Measurements from ENCODE around the gene KLF13.

The KLF13 gene

DNA sequence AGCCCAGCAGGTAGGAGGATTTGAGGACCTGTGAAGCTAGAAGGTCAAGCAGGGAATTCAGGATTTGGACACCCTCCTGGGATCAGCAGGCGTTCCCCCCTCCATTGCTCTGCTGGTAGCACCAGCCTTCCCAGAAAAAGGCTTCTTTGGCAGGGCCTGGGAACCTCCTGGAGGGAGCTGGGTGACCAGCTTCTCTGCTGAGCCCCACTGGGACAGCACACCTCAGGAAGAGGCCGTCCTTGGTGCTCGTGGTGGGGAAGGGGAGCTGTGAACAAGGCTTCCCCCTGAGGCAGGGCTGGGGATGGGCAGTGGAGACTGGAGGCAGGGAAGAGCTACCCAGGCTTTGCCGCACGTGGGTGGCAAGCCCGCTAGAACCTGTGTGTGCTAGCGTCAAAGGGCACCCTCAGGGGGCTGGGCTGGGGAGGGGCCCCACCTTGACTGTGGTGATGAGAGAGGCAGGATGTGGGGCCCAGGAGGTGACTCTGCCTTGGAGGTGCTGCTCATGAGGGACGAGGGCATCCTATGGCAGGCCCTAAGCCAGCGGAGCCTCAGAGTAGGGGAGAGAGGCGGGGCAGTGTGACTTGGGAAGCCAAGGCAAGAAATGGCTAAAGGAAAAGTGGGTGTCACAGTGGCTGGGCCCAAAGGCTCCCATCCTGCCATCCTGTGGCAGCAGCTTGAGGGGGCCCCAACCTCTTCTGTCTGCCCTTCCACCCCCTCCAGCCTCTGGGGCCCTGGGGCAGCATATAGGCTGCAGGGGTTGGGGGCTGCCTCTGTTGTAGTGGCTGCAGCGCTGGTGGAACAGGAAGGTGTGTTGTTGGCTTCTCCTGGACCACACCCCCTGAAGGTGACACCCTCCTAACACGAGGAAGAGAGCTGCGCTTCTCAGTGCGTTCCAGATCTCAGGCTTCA lies 20.7 kb downstream of the KLF13 start:
- DNase-seq (ENCODE audit: low read depth in 1 of 2, low spot score in 1 of 2) = no peak
- H3K27ac ChIP-seq (replicated peaks) = no peak overlapping the region
- H3K4me3 ChIP-seq (replicated peaks; ENCODE audit: insufficient read depth, low read length) = no peak overlapping the region
- H3K27me3 ChIP-seq (ENCODE audit: insufficient read depth, poor library complexity, severe bottlenecking) = no peaks in the 10 kb centered on the region
- TF ChIP-seq, protein P1, sequence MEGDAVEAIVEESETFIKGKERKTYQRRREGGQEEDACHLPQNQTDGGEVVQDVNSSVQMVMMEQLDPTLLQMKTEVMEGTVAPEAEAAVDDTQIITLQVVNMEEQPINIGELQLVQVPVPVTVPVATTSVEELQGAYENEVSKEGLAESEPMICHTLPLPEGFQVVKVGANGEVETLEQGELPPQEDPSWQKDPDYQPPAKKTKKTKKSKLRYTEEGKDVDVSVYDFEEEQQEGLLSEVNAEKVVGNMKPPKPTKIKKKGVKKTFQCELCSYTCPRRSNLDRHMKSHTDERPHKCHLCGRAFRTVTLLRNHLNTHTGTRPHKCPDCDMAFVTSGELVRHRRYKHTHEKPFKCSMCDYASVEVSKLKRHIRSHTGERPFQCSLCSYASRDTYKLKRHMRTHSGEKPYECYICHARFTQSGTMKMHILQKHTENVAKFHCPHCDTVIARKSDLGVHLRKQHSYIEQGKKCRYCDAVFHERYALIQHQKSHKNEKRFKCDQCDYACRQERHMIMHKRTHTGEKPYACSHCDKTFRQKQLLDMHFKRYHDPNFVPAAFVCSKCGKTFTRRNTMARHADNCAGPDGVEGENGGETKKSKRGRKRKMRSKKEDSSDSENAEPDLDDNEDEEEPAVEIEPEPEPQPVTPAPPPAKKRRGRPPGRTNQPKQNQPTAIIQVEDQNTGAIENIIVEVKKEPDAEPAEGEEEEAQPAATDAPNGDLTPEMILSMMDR (IDR thresholded peaks at IDR 0.05; ENCODE audit: insufficient read depth, low read length) = no peak
- TF ChIP-seq POLR2AphosphoS5 (IDR thresholded peaks at IDR 0.05; ENCODE audit: low read depth) (no peak), SPI1 (IDR thresholded peaks at IDR 0.05; ENCODE audit: borderline replicate concordance, low read depth) (no peak), GABPA (IDR thresholded peaks at IDR 0.05; ENCODE audit: low read depth) (no peak)
- TF ChIP-seq, protein P2, sequence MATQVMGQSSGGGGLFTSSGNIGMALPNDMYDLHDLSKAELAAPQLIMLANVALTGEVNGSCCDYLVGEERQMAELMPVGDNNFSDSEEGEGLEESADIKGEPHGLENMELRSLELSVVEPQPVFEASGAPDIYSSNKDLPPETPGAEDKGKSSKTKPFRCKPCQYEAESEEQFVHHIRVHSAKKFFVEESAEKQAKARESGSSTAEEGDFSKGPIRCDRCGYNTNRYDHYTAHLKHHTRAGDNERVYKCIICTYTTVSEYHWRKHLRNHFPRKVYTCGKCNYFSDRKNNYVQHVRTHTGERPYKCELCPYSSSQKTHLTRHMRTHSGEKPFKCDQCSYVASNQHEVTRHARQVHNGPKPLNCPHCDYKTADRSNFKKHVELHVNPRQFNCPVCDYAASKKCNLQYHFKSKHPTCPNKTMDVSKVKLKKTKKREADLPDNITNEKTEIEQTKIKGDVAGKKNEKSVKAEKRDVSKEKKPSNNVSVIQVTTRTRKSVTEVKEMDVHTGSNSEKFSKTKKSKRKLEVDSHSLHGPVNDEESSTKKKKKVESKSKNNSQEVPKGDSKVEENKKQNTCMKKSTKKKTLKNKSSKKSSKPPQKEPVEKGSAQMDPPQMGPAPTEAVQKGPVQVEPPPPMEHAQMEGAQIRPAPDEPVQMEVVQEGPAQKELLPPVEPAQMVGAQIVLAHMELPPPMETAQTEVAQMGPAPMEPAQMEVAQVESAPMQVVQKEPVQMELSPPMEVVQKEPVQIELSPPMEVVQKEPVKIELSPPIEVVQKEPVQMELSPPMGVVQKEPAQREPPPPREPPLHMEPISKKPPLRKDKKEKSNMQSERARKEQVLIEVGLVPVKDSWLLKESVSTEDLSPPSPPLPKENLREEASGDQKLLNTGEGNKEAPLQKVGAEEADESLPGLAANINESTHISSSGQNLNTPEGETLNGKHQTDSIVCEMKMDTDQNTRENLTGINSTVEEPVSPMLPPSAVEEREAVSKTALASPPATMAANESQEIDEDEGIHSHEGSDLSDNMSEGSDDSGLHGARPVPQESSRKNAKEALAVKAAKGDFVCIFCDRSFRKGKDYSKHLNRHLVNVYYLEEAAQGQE (IDR thresholded peaks at IDR 0.05; ENCODE audit: insufficient replicate concordance, low read depth) = no peak

DNA sequence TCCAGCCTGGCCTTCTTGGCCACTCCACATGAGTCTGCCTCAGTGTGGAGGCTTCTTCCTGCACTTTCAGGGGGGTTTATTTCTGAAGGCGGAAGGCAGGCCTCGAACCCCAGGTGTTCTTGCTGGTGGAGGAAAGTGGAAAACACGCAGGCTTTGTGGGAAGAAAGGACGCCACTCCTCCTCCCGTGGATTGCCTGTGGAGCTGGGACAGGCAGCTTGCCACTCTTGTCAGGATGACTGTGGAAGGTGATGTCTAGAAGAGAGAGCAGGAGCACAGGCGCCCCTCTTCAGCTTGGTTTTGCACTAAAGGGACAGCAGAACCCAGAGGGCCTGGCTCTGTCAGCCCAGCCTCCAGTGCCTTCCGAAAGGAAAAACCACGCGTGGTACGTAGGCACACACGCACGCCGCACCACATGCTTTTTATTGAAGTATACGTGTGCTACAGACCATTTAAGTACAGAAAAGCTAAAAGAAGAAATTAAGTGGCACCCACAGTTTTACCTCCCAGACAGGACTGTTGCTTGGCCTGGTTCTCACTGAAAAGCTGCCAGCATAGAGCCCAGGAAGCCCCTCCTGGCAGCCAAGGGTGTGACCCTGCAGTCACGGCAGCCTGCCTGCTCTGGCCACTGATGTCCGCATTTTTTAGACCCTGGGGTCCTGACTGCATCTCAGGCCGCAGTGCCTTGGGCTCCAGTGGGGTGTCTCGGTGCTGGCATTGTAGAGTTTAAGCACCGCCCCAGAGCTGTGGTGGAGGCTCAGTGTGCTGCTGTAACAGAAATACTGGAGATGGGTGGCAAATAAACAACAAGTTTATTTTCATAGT lies 21.6 kb downstream of the KLF13 start:
- H3K27ac ChIP-seq (replicated peaks) = no peak overlapping the region
- H3K4me3 ChIP-seq (replicated peaks; ENCODE audit: insufficient read depth, low read length) = no peak overlapping the region
- H3K27me3 ChIP-seq (ENCODE audit: insufficient read depth, poor library complexity, severe bottlenecking) = no peaks in the 10 kb centered on the region
- TF ChIP-seq GABPA (IDR thresholded peaks at IDR 0.05; ENCODE audit: low read depth) (no peak), POLR2AphosphoS5 (IDR thresholded peaks at IDR 0.05; ENCODE audit: low read depth) (no peak), SPI1 (IDR thresholded peaks at IDR 0.05; ENCODE audit: borderline replicate concordance, low read depth) (no peak)
- TF ChIP-seq, protein P1 (IDR thresholded peaks at IDR 0.05; ENCODE audit: insufficient read depth, low read length) = no peak
- TF ChIP-seq, protein P2 (IDR thresholded peaks at IDR 0.05; ENCODE audit: insufficient replicate concordance, low read depth) = no peak
- no peak for DNase-seq (ENCODE audit: low read depth in 1 of 2, low spot score in 1 of 2)

DNA sequence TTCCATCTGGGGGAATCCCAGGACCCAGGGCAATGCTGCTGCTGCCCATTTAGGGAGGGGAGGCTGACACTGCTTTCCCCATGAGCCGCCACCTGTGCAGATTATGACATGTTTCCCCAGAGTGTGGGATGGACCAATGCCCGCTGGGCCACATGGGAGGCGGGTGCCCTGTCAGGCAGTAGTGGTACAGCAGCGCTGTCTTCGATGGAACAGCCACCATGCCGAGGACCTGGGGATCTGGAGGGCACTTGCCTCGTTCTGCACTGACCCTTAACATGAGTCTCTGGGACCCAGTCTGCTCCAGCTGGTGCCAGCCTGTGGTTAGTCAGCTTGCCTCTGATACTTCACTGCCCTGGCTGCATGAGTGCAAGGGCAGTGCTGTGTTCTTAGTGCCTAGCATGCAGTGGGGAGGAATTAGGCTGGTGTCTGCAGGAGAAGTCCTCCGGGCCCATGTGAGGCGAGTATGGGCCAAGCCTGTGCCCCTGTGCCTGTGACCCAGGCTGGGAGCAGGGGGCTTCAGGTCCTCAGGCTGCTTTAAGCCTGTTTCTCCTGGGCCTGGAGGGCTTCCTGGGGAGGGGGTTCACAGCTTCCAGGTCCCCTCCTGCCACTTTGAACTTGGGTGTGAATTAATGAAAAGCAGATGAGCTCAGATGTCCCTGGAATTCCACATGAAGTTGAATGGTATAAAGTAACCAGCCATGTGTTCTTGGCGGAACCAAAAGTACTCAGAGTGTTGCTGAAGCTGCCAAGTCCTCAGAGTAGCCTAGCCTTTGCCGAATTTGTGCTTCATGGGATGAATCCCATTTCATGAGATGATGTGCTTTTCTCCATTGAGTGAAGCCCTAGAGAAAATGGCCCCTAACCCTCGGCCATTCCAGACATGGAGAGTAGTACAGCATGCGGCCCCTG lies 22.9 kb downstream of the KLF13 start:
- Histone ChIP-seq H3K27me3 (ENCODE audit: insufficient read depth, poor library complexity, severe bottlenecking) (no peaks in the 10 kb centered on the region), H3K4me3 (replicated peaks; ENCODE audit: insufficient read depth, low read length) (no peak overlapping the region), H3K27ac (replicated peaks) (no peak overlapping the region)
- TF ChIP-seq SPI1 (IDR thresholded peaks at IDR 0.05; ENCODE audit: borderline replicate concordance, low read depth) (no peak), POLR2AphosphoS5 (IDR thresholded peaks at IDR 0.05; ENCODE audit: low read depth) (no peak), GABPA (IDR thresholded peaks at IDR 0.05; ENCODE audit: low read depth) (no peak)
- TF ChIP-seq, protein P1 (IDR thresholded peaks at IDR 0.05; ENCODE audit: insufficient read depth, low read length) = no peak
- TF ChIP-seq, protein P2 (IDR thresholded peaks at IDR 0.05; ENCODE audit: insufficient replicate concordance, low read depth) = no peak
- DNase-seq (ENCODE audit: low read depth in 1 of 2, low spot score in 1 of 2) = no peak

All from HL-60 (cell line).